Endothelial cell of hepatic sinusoid (primary cell): ENCODE results near the gene SEC23IP.

ENCODE experiments used
- in situ Hi-C: cut with HindIII; loops from 2 replicates; pipeline ENCODE4 v1.10.0; 2017; ENCODE audit warnings: low sequenced_read_pairs

SEC23IP gene

GRCh38 chr10:119932631-119933030 is 40.1 kb downstream of the SEC23IP start:
- in situ Hi-C loops, result no loop called here

- in situ Hi-C loops, result no loop called here
Observed at GRCh38 chr10:119933179-119933578, 40.6 kb downstream of the SEC23IP start.

GRCh38 chr10:119940487-119940886 is 48.0 kb downstream of the SEC23IP start:
- in situ Hi-C loops, result no loop called here

DNA sequence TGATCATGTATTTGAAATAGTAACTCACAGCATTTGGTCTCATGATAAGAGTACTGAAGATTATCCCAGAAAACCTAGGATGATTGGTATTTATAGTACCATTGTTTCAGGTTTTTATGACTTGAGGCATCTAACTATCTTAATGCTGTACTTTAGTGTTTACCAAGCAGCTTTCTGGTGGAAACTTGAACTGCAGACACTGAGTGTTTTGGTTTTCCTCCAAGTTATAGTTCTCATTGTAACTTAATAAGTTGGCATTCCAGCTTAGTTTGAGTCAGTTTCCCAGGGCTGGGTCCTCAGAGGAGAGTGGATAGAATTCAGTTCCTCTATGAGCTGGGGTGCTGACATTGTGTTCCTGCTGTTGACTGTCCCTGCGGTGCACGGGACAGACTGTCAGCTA is 50.4 kb downstream of the SEC23IP start:
- in situ Hi-C loops, result no loop called here

GRCh38 chr10:119945805-119946204 is 53.3 kb downstream of the SEC23IP start:
- in situ Hi-C loops, result no loop called here

DNA sequence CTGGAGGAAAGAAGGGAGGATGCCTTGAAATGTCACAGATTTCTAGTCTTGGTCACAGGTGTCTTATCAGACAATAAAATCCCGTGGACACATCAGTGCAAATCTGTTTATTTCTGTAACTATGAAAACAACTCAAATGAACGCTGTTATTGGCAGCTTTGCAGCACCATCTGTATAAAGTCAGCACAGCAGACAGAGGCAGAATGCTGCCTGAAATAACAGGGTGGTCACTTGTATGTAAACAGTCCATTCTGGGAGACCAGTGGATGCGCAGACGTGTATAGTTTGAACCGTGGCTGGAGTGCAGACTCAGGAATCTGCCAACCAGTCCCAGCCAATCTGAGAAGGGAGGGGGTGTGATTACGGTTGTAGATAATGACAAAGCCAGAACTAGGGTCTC is 54.8 kb downstream of the SEC23IP start:
- in situ Hi-C loops, result no loop called here

DNA sequence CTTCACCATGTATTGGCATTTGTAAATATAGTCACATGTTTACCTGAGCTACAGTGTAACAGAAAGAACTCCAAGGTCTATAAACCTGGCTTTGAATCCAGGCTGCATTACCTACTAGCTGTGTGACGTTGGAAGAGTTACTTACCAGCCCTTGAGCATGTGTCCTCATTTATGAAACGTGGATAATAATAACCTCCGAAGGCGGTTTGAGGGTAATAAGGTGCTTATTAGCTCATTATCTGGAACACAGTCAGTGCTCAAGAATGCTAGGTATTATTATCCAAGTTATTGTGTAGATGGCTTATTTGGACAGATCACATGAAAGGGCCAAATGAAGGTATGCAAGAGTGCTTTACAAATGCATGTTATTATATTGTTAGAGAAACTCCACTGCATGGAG is 64.9 kb downstream of the SEC23IP start:
- in situ Hi-C loops, result no loop called here

DNA sequence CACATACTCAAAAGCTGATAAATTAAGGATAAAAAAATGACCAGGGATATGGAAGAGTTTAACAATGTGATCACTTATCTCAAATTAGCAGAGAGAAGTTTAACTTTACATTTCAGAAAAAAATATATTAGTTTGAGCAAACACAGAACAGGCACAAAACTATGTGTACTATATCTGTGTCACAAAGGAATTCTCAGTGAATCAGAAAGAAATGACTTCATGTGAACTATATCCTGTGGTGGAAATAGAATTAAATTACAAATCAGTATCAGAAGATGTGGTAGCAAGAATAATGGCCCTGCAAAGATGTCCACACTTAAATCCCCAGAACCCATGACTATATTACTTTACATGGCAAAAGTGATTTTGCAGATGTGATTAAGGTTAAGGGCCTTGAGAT is 70.3 kb downstream of the SEC23IP start:
- in situ Hi-C loops, result no loop called here

- in situ Hi-C loops, result no loop called here
Observed at GRCh38 chr10:119967066-119967465, 74.5 kb downstream of the SEC23IP start.

DNA sequence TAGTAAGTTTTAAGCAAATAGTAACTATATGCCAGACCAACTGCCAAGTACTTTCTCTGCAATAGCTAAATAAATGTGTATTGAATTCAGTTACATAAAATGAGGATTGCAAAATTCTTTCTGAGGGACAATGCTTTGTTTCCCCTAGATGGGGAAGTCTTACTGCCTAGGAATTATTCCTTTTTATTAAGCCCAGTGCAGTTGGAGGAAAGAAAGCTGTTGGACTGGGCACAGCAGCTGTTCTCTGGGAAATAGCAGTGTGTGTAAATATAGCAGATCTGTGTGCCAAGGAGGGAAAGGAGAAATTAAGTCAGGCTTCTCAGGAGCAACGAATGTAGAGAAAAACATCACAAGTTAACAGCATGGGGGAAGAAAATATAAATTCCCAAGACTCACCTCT is 77.1 kb downstream of the SEC23IP start:
- in situ Hi-C loops, result no loop called here

- in situ Hi-C loops, result no loop called here
Observed at GRCh38 chr10:119970107-119970506, 77.6 kb downstream of the SEC23IP start.

- in situ Hi-C loops, result no loop called here
Observed at GRCh38 chr10:119970963-119971362, 78.4 kb downstream of the SEC23IP start.

DNA sequence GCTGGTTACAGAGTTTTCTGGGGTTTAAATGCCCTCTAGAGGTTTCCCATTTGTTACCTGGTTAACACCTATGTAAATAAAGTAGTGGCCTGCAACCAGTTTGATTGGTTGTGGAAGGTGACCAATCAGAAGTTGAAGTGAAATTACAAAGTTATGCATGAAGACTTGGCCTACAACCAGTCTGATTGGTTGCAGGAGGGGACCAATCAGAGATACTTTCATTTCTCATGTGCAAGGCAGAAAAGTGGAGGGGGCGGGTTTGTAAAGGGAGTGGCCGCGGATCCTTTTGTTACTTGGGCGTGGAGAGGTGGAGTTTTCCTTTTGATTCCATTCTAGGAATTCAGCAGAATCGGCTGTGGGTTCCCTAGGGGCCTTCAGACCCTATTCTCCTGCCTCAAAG is 80.8 kb downstream of the SEC23IP start:
- in situ Hi-C loops, result no loop called here

- in situ Hi-C loops, result no loop called here
Observed at GRCh38 chr10:119976421-119976820, 83.9 kb downstream of the SEC23IP start.

DNA sequence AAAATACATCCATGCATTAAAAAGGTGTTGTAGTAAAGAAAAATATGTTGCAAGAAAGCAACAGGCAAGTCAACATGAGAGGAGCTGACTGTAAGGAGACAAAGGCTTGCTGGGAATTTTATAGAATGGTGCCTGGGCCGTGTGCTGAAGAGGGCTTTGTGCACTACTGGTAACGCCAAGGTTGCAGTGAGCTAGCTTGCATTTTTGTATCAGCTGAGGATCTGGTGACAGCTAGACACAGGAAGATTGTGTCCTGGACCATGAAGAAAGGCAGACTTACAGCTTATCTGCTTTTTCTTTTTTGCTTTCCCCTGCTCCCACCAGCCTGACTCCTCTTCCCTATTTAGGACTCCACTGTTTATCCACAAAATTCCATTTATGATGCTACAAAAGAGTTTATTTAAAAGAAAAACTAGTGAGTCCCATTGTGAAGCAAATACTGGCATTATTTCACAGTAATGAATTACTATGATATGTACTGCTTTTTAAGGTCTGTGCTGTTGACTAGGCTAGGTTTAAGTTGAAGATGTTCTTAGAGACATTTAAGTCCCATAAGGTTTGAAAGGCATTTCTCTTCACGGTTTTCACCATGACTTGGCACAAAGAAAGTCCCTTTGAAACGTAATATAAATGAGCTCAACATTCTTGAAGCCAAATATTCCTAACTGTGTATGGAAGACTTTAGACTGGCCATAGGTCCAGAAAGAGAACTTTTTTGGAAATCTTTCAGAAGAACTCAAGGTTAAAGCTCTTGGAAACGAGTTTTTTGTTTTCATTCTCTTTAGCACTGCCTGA is 88.6 kb downstream of the SEC23IP start:
- in situ Hi-C loops, result no loop called here

- in situ Hi-C loops, result no loop called here
Observed at GRCh38 chr10:119981826-119982225, 89.3 kb downstream of the SEC23IP start.

- in situ Hi-C loops, result no loop called here
Observed at GRCh38 chr10:119988333-119988732, 95.8 kb downstream of the SEC23IP start.

- in situ Hi-C loops, result no loop called here
Observed at GRCh38 chr10:119989966-119990365, 97.4 kb downstream of the SEC23IP start.

GRCh38 chr10:119991066-119991465 is 98.5 kb downstream of the SEC23IP start:
- in situ Hi-C loops, result no loop called here

- in situ Hi-C loops, result no loop called here
Observed at GRCh38 chr10:119991816-119992215, 99.3 kb downstream of the SEC23IP start.
